ENCODE results near the gene NCK2.

DNA sequence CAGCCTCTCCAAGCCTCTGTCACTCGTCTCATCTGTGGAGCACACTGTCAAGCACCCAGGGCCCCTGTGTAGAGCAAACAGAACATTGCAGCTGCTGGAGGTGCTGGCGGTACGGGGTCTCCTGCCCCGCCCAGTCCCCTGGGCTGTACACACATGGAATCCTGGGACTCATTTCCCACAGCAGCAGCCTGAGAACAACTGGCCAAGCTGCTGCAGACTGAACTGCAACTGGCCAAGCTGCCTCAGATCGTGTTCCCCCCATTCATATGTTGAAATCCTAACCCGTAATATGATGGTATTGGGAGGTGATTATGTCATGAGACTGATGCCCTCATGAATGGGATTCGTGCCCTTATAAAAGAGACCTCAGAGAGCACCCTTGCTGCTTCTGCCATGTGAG is 130.5 kb downstream of the NCK2 start:
- TF ChIP-seq POLR2AphosphoS5 (IDR thresholded peaks at IDR 0.05): no peak
- TF ChIP-seq, protein P1, sequence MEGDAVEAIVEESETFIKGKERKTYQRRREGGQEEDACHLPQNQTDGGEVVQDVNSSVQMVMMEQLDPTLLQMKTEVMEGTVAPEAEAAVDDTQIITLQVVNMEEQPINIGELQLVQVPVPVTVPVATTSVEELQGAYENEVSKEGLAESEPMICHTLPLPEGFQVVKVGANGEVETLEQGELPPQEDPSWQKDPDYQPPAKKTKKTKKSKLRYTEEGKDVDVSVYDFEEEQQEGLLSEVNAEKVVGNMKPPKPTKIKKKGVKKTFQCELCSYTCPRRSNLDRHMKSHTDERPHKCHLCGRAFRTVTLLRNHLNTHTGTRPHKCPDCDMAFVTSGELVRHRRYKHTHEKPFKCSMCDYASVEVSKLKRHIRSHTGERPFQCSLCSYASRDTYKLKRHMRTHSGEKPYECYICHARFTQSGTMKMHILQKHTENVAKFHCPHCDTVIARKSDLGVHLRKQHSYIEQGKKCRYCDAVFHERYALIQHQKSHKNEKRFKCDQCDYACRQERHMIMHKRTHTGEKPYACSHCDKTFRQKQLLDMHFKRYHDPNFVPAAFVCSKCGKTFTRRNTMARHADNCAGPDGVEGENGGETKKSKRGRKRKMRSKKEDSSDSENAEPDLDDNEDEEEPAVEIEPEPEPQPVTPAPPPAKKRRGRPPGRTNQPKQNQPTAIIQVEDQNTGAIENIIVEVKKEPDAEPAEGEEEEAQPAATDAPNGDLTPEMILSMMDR (IDR thresholded peaks at IDR 0.05): no peak
- TF ChIP-seq POLR2A (IDR thresholded peaks at IDR 0.05; ENCODE audit: low read depth): no peak
- no peak for TF ChIP-seq EP300 (IDR thresholded peaks at IDR 0.05)
